H1 (cell line): ENCODE results near the gene PRSS50. TPM values are rescaled to one million over a fixed set of nuclear protein-coding genes. Genes with fewer than 3 reads are reported as not detected.

ENCODE experiments used
- CTCF ChIA-PET: fragments of 300-600 bp; sonication (Branson Sonifier 250); formaldehyde crosslinking; loops from one replicate; lab custom pipeline; 2021; ENCODE audit not compliant: partially characterized antibody; lab: Charles Lee
- POLR2A ChIA-PET: fragments of 300-600 bp; sonication (Branson Sonifier 250); formaldehyde crosslinking; loops from one replicate; lab custom pipeline; 2021; ENCODE audit warnings: inconsistent platforms; ENCODE audit not compliant: partially characterized antibody; lab: Charles Lee
- DNase-seq, 2 experiments: peaks; one replicate each; pipeline versions ENCODE4 v3.0.0 to v3.0.0-alpha.2; 2010 to 2022; ENCODE audit warnings: low spot score in 2 of 2, low read depth in 1 of 2, mixed read lengths in 1 of 2
- FAIRE-seq: peaks from 2 replicates; lab custom pipeline; 2011; peaks lifted over from hg19 to GRCh38; lab: Jason Lieb, UNC
- H2AFZ ChIP-seq: 2 replicates; pipeline ENCODE4 v1.8.1; 2012; ENCODE audit warnings: low read length, inconsistent platforms
- H2AK5ac ChIP-seq: 2 replicates; pipeline ENCODE4 v1.6.1; 2013; ENCODE audit warnings: low read depth, low read length
- H2BK120ac ChIP-seq: replicated peaks from 2 replicates; pipeline ENCODE3; 2013; ENCODE audit warnings: low read depth, low read length, inconsistent platforms
- H2BK12ac ChIP-seq: 2 replicates; pipeline ENCODE4 v1.6.1; 2013; ENCODE audit warnings: low read depth, low read length
- H2BK15ac ChIP-seq: 2 replicates; pipeline ENCODE4 v1.6.1; 2013; ENCODE audit warnings: low read length
- H2BK20ac ChIP-seq: 2 replicates; pipeline ENCODE4 v1.6.1; 2013; ENCODE audit warnings: low read length
- H2BK5ac ChIP-seq: 2 replicates; pipeline ENCODE4 v1.6.1; 2013; ENCODE audit warnings: low read depth, low read length
- H3K14ac ChIP-seq: 2 replicates; pipeline ENCODE4 v1.6.1; 2013; ENCODE audit warnings: inconsistent platforms; ENCODE audit not compliant: insufficient read length
- H3K18ac ChIP-seq: 2 replicates; pipeline ENCODE4 v1.6.1; 2013; ENCODE audit warnings: low read length; ENCODE audit errors: extremely low read depth
- H3K23ac ChIP-seq: 2 replicates; pipeline ENCODE4 v1.6.1; 2013; ENCODE audit warnings: inconsistent platforms; ENCODE audit not compliant: insufficient read length
- H3K23me2 ChIP-seq: 2 replicates; pipeline ENCODE4 v1.6.1; 2013; ENCODE audit warnings: low read depth, low read length
- H3K27ac ChIP-seq: 2 replicates; pipeline ENCODE4 v1.6.1; 2011; ENCODE audit warnings: low read depth, low read length, inconsistent platforms
- H3K27me3 ChIP-seq, 4 experiments: replicated peaks in 1 of 4; 1 replicate in 1 of 4; 2 replicates in 3 of 4; pipeline versions ENCODE4 v1.6.1 to v1.8.1; 2011 to 2013; ENCODE audit warnings: low read length in 3 of 4, mild to moderate bottlenecking in 3 of 4, inconsistent platforms in 2 of 4, mixed read lengths in 2 of 4, moderate library complexity in 1 of 4; ENCODE audit not compliant: control insufficient read depth in 3 of 4, insufficient read depth in 3 of 4; ENCODE audit errors: extremely low read depth in 1 of 4
- H3K36me3 ChIP-seq, 4 experiments: 2 replicates each; pipeline versions ENCODE4 v1.6.1 to v1.8.1; 2011 to 2013; ENCODE audit warnings: mild to moderate bottlenecking in 4 of 4, low read length in 3 of 4, moderate library complexity in 2 of 4, control low read depth in 1 of 4, inconsistent platforms in 1 of 4; ENCODE audit not compliant: insufficient read depth in 4 of 4, control insufficient read depth in 2 of 4
- H3K4ac ChIP-seq: replicated peaks from 2 replicates; pipeline ENCODE3; 2013; ENCODE audit warnings: low read length, low read depth, mixed read lengths, inconsistent platforms; ENCODE audit not compliant: insufficient read length
- H3K4me1 ChIP-seq, 4 experiments: replicated peaks in 1 of 4; 1 replicate in 1 of 4; 2 replicates in 3 of 4; pipeline versions ENCODE4 v1.6.1 to v1.8.1; 2011 to 2013; ENCODE audit warnings: low read length in 3 of 4, inconsistent platforms in 2 of 4, mixed read lengths in 1 of 4; ENCODE audit not compliant: insufficient read depth in 4 of 4, control insufficient read depth in 3 of 4
- H3K4me2 ChIP-seq, 2 experiments: 2 replicates each; pipeline versions ENCODE4 v1.6.1 to v1.8.1; 2011 to 2013; ENCODE audit warnings: low read depth in 2 of 2, low read length in 2 of 2, control low read depth in 1 of 2, inconsistent platforms in 1 of 2, mild to moderate bottlenecking in 1 of 2; ENCODE audit not compliant: insufficient read depth in 1 of 2
- H3K4me3 ChIP-seq, 4 experiments: fragments of 200-600, 300-600 bp in 1 of 4; sonication (generic), shearing (Covaris generic), sonication (Bioruptor Twin) in 1 of 4; 2 replicates each; pipeline versions ENCODE4 v1.5.1 to v1.8.1; 2011 to 2016; ENCODE audit warnings: low read length in 4 of 4, low read depth in 3 of 4, control low read depth in 2 of 4, inconsistent platforms in 2 of 4, mild to moderate bottlenecking in 2 of 4, mixed read lengths in 1 of 4, moderate library complexity in 1 of 4; ENCODE audit not compliant: insufficient read depth in 2 of 4; ENCODE audit errors: extremely low read depth in 1 of 4
- H3K56ac ChIP-seq: replicated peaks from 2 replicates; pipeline ENCODE3; 2013; ENCODE audit warnings: low read depth, mild to moderate bottlenecking, mixed read lengths, low read length, inconsistent platforms; ENCODE audit not compliant: insufficient read length
- H3K79me1 ChIP-seq: 2 replicates; pipeline ENCODE4 v1.6.1; 2013; ENCODE audit warnings: low read depth, low read length, control low read depth
- H3K79me2 ChIP-seq, 2 experiments: 2 replicates each; pipeline versions ENCODE4 v1.6.1 to v1.8.1; 2012 to 2013; ENCODE audit warnings: low read length in 2 of 2, mild to moderate bottlenecking in 2 of 2, inconsistent platforms in 1 of 2; ENCODE audit not compliant: insufficient read depth in 2 of 2, control insufficient read depth in 1 of 2
- H3K9ac ChIP-seq, 4 experiments: replicated peaks in 1 of 4; 1 replicate in 1 of 4; 2 replicates in 3 of 4; pipeline versions ENCODE4 v1.6.1 to v1.8.1; 2011 to 2013; ENCODE audit warnings: low read depth in 3 of 4, low read length in 3 of 4, control low read depth in 2 of 4, mild to moderate bottlenecking in 2 of 4, moderate library complexity in 2 of 4, inconsistent platforms in 1 of 4; ENCODE audit errors: extremely low read depth in 1 of 4
- H3K9me3 ChIP-seq, 2 experiments: 2 replicates each; pipeline versions ENCODE4 v1.6.1 to v1.8.1; 2012 to 2013; ENCODE audit warnings: mild to moderate bottlenecking in 2 of 2, moderate library complexity in 2 of 2, control low read depth in 1 of 2, inconsistent platforms in 1 of 2, low read depth in 1 of 2, low read length in 1 of 2, mixed read lengths in 1 of 2; ENCODE audit not compliant: insufficient read depth in 2 of 2
- H4K20me1 ChIP-seq, 2 experiments: replicated peaks in 1 of 2; 2 replicates each; pipeline versions ENCODE3 to v1.8.1; 2011 to 2013; ENCODE audit warnings: inconsistent platforms in 2 of 2, low read length in 2 of 2, mild to moderate bottlenecking in 1 of 2; ENCODE audit not compliant: insufficient read depth in 2 of 2, control insufficient read depth in 1 of 2
- H4K5ac ChIP-seq: 2 replicates; pipeline ENCODE4 v1.6.1; 2013; ENCODE audit warnings: low read length, low read depth, mixed read lengths, inconsistent platforms; ENCODE audit not compliant: insufficient read length
- H4K8ac ChIP-seq: 2 replicates; pipeline ENCODE4 v1.8.0; 2013; ENCODE audit warnings: mild to moderate bottlenecking, moderate library complexity, low read length, inconsistent platforms; ENCODE audit not compliant: insufficient read depth; ENCODE audit errors: extremely low read depth
- H4K91ac ChIP-seq: replicated peaks from 2 replicates; pipeline ENCODE3; 2013; ENCODE audit warnings: low read length, mixed read lengths, inconsistent platforms; ENCODE audit not compliant: insufficient read length
- ASH2L ChIP-seq: fragments of 200-600, 300-600 bp; sonication (generic); IDR thresholded peaks from one replicate; pipeline ENCODE4 v1.7.1; 2017; ENCODE audit warnings: low read length
- CHD2 ChIP-seq: IDR thresholded peaks from 2 replicates; pipeline ENCODE4 v1.6.1; 2012; ENCODE audit warnings: low read length, improper control_type of control experiment
- CTBP2 ChIP-seq: IDR thresholded peaks from 2 replicates; pipeline ENCODE4 v1.7.0; 2011; ENCODE audit warnings: borderline replicate concordance, mild to moderate bottlenecking, moderate library complexity, mixed read lengths, low read length; ENCODE audit not compliant: insufficient read depth, insufficient read length
- HDAC2 ChIP-seq, 2 experiments: fragments of 300-600 bp in 1 of 2; sonication (generic) in 1 of 2; IDR thresholded peaks; 2 replicates each; pipeline ENCODE4 v1.6.1; 2011 to 2012; ENCODE audit warnings: low read depth in 2 of 2, low read length in 2 of 2, mild to moderate bottlenecking in 2 of 2, moderate library complexity in 2 of 2, borderline replicate concordance in 1 of 2, inconsistent platforms in 1 of 2
- NRF1 ChIP-seq: IDR thresholded peaks from 2 replicates; pipeline ENCODE4 v1.6.1; 2011; ENCODE audit warnings: mild to moderate bottlenecking, low read depth, low read length, improper control_type of control experiment
- PHF8 ChIP-seq: fragments of 200-600 bp; sonication (generic); conservative IDR thresholded peaks from 2 replicates; pipeline ENCODE4 v1.7.1; 2012; ENCODE audit warnings: low read depth, mild to moderate bottlenecking, inconsistent platforms, low read length, moderate library complexity
- RFX5 ChIP-seq: IDR thresholded peaks from 2 replicates; pipeline ENCODE4 v1.6.1; 2011; ENCODE audit warnings: low read depth, low read length, improper control_type of control experiment, borderline replicate concordance
- SP4 ChIP-seq: IDR thresholded peaks from 2 replicates; pipeline ENCODE4 v1.6.1; 2012; ENCODE audit warnings: low read length, inconsistent platforms
- SRF ChIP-seq: IDR thresholded peaks from 2 replicates; pipeline ENCODE4 v1.6.1; 2011; ENCODE audit warnings: mild to moderate bottlenecking, low read depth, low read length, moderate library complexity
- WGBS, 2 experiments: shearing (Covaris generic) in 1 of 2; methylation state at CpG; one replicate each; pipeline versions ENCODE4 v1.1.6 to v1.1.7; 2013 to 2015; ENCODE audit warnings: low lambda C conversion rate in 2 of 2, mixed read lengths in 2 of 2, inconsistent platforms in 1 of 2, low coverage in 1 of 2, missing lambda C conversion rate in 1 of 2; ENCODE audit not compliant: insufficient replicate concordance in 2 of 2, insufficient coverage in 1 of 2, insufficient read length in 1 of 2; ENCODE audit errors: extremely low coverage in 1 of 2, missing lambda C conversion rate in 1 of 2; 5-methylcytosine and 5-hydroxymethylcytosine counted together
- polyA plus RNA-seq, 7 experiments: library from polyadenylated mRNA; depleted of rRNA in 3 of 7; stranded (reverse) in 5 of 7; unstranded in 2 of 7; fragments of >200 nt in 5 of 7; fragments of 200-250 nt in 2 of 7; gene quantifications; 1 replicate in 5 of 7; 2 replicates in 1 of 7; 4 replicates in 1 of 7; pipeline versions ENCODE4 v1.2.1 to v1.2.3, GENCODE V29; 2011 to 2013; ENCODE audit warnings: missing spikeins in 2 of 7, mixed read lengths in 2 of 7
- total RNA-seq: library from RNA; stranded (reverse); fragmentation: NEBNext Ultra II Directional; extraction: Animal tissue kit (Norgen Biotek cat#: 25700); gene quantifications from 2 replicates; pipeline ENCODE4 v1.2.1, GENCODE V29; 2021
- TF ChIP-seq, protein P1 (sequence below), 3 experiments: IDR thresholded peaks; 1 replicate in 2 of 3; 2 replicates in 1 of 3; pipeline versions ENCODE4 v1.5.1 to v1.6.1; 2011; ENCODE audit warnings: low read length in 3 of 3, mild to moderate bottlenecking in 3 of 3, inconsistent platforms in 2 of 3, low read depth in 1 of 3, moderate library complexity in 1 of 3; ENCODE audit not compliant: insufficient read depth in 1 of 3; ENCODE audit errors: control extremely low read depth in 1 of 3

The PRSS50 gene
- total and polyA plus RNA-seq, 2 of the 8 experiments (the other 6 are each of a cell fraction or from before 2014, with no cell fraction given): 0.47 to 0.71 TPM

GRCh38 chr3:46693892-46694226 lies 23.8 kb downstream of the PRSS50 start:
- Histone ChIP-seq H3K9me3 (no peaks in the 10 kb centered on the region), H4K91ac (peak overlapping the region; percentile 26), H3K4me2 (peak overlapping the region; percentile 69 to 86), H2BK12ac (no peak overlapping the region), H3K4ac (no peak overlapping the region), H2AK5ac (no peak overlapping the region), H3K56ac (no peak overlapping the region), H2BK5ac (no peak overlapping the region), H4K5ac (no peak overlapping the region), H3K27me3 (peaks cover 2 to 31% (median 19%) of the 10 kb centered on the region in 4 experiments), H3K23me2 (peaks cover 6% of the 10 kb centered on the region; the same call in 1 of the 2 replicates), H3K36me3 (no peaks in the 10 kb centered on the region), H2AFZ (0 out of 2 replicates have a peak overlapping the region, but pooled peaks have one; percentile 52), H3K79me1 (no peaks in the 10 kb centered on the region), H3K79me2 (no peaks in the 10 kb centered on the region), H3K4me1 (peaks cover 0 to 24% (median 19%) of the 10 kb centered on the region in 4 experiments; a peak in 6 of 7 replicates), H3K9ac (no peak overlapping the region), H3K18ac (no peak overlapping the region; the same call in none of the 2 replicates), H2BK120ac (no peak overlapping the region), H3K4me3 (peak overlapping the region in 2 of 4 experiments; percentile 56 to 62; a peak in 3 of 8 replicates), H3K23ac (no peak overlapping the region), H3K27ac (no peak overlapping the region), H3K14ac (no peak overlapping the region), H2BK15ac (peak overlapping the region; percentile 46; the same call in 1 of the 2 replicates), H4K20me1 (peaks cover 0 to 8% of the 10 kb centered on the region in 2 experiments), H4K8ac (peak overlapping the region; percentile 82), H2BK20ac (no peak overlapping the region)
- ChIA-PET CTCF (interaction anchor here (0.5 to 7.2 kb wide), 13 partner anchors 9 to 233 kb away, joined by 3 to 64 read pairs (median 6); no protein-coding TSS in a partner anchor), POLR2A (interaction anchor here (0.6 to 1.6 kb wide), 5 partner anchors 8 to 345 kb away, joined by 3 to 6 read pairs (median 3); no protein-coding TSS in a partner anchor)
- 32% methylated on average over 24 of the region's 30 CpGs; no CpG with 5 or more reads in 1 of the 2 experiments for WGBS, 2 experiments
- DNase-seq (peak in 1 of 2 experiments; percentile 66), FAIRE-seq (no peak)
- TF ChIP-seq SRF (no peak), PHF8 (no peak), SP4 (no peak), NRF1 (no peak), CTBP2 (no peak), ASH2L (no peak), HDAC2 (IDR thresholded peaks at IDR 0.05; ENCODE audit: borderline replicate concordance in 1 of 2, low read depth in 2 of 2, low read length in 2 of 2) (no peak), CHD2 (no peak), RFX5 (no peak)
- TF ChIP-seq, protein P1, sequence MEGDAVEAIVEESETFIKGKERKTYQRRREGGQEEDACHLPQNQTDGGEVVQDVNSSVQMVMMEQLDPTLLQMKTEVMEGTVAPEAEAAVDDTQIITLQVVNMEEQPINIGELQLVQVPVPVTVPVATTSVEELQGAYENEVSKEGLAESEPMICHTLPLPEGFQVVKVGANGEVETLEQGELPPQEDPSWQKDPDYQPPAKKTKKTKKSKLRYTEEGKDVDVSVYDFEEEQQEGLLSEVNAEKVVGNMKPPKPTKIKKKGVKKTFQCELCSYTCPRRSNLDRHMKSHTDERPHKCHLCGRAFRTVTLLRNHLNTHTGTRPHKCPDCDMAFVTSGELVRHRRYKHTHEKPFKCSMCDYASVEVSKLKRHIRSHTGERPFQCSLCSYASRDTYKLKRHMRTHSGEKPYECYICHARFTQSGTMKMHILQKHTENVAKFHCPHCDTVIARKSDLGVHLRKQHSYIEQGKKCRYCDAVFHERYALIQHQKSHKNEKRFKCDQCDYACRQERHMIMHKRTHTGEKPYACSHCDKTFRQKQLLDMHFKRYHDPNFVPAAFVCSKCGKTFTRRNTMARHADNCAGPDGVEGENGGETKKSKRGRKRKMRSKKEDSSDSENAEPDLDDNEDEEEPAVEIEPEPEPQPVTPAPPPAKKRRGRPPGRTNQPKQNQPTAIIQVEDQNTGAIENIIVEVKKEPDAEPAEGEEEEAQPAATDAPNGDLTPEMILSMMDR (IDR thresholded peaks at IDR 0.05; ENCODE audit: control extremely low read depth in 1 of 3, insufficient read depth in 1 of 3, low read depth in 1 of 3, low read length in 3 of 3): no peak
